LNCAP (cell line): ENCODE data around the gene PNCK.

Experiments
- TF ChIP-seq, protein P1 (sequence below): fragments of 450-650 bp; IDR thresholded peaks from 2 replicates; pipeline ENCODE4 v1.5.1; 2017; ENCODE audit warnings: mild to moderate bottlenecking

PNCK gene

DNA sequence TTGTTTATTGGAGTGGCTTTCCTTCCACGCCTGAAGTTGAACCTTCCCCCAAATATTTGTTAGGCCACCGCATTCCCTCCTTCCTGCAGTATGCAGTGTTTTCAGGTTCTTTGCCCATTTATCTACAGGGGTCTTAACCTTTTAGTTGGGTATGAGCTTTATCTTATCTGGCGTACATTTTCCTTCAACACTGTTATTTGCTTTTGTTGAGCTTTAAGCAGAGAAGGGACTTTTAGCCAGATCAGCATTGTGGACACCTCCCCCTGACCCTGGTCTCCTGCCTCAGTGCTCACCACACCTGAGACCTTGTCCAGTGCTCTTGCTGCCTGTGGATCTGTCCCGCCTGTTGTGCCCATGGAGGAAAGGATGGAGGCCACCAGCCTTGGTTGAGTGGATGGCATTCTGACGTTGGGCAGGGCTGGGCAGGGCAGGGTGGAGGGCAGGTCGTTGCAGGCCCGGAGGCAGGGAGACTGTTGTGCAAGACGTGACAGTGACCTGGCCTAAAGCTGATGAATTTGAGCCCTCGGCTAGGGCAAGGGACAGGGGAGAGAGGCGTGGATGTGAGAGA lies 27.6 kb downstream of the PNCK start:
- TF ChIP-seq, protein P1, sequence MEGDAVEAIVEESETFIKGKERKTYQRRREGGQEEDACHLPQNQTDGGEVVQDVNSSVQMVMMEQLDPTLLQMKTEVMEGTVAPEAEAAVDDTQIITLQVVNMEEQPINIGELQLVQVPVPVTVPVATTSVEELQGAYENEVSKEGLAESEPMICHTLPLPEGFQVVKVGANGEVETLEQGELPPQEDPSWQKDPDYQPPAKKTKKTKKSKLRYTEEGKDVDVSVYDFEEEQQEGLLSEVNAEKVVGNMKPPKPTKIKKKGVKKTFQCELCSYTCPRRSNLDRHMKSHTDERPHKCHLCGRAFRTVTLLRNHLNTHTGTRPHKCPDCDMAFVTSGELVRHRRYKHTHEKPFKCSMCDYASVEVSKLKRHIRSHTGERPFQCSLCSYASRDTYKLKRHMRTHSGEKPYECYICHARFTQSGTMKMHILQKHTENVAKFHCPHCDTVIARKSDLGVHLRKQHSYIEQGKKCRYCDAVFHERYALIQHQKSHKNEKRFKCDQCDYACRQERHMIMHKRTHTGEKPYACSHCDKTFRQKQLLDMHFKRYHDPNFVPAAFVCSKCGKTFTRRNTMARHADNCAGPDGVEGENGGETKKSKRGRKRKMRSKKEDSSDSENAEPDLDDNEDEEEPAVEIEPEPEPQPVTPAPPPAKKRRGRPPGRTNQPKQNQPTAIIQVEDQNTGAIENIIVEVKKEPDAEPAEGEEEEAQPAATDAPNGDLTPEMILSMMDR, result no peak

DNA sequence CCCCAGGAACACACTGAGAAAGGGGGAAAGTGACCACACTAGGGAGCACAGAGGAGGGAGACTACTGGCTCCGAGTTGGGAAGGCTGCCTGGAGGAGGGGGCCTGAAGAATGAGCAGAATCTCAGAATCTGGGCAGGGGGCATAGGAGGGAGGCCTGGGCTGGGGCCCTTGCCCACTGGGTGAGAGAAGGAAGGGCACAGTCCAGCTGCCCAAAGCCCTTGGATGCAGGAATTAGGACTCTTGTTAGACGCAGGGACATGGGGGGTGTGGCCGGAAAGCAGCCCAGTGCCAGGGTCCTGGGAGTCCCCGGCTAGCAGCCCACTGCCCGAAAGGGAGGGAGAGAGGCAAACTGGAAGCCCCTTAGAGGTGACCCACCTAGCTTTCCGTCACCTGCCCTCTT lies 28.5 kb downstream of the PNCK start:
- TF ChIP-seq, protein P1, result no peak

DNA sequence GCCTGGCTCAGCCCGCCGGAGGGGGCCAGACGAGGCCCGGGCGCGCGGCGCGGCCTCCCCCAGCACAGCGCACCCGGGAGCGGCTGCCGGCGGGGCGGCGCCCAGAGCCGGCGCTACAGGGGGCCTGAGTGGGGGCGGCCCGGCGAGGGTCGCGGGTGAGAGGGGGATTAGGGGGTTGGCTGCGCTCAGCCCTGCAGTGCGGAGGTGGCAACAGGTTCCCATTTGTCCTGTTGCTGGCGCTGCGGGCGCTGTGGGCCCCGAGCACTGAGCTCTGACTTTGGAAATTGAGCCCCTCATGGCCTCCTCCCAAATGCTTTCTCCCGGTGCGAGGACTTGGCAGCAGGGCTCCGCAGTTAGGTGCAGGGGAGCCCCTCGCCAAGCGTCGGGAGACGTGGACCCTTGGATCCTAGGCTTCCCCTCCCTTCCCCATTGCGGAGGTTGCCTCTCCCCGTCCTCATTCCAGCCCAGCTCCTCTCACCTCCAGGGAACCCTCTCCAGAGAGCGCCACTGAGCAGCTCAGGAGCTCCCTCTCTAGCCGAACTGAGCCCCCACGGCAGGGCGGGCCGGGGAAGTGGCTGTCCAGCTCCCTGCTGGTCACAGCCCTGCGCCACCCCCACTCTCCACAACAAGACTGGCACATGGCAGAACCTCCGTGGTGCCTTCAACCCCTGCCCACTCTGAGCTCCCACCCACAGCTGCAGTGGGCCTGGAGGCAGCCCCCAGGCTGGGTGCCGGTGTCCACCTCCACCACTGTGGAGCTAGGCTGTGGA lies 29.1 kb downstream of the PNCK start:
- TF ChIP-seq, protein P1, result no peak

DNA sequence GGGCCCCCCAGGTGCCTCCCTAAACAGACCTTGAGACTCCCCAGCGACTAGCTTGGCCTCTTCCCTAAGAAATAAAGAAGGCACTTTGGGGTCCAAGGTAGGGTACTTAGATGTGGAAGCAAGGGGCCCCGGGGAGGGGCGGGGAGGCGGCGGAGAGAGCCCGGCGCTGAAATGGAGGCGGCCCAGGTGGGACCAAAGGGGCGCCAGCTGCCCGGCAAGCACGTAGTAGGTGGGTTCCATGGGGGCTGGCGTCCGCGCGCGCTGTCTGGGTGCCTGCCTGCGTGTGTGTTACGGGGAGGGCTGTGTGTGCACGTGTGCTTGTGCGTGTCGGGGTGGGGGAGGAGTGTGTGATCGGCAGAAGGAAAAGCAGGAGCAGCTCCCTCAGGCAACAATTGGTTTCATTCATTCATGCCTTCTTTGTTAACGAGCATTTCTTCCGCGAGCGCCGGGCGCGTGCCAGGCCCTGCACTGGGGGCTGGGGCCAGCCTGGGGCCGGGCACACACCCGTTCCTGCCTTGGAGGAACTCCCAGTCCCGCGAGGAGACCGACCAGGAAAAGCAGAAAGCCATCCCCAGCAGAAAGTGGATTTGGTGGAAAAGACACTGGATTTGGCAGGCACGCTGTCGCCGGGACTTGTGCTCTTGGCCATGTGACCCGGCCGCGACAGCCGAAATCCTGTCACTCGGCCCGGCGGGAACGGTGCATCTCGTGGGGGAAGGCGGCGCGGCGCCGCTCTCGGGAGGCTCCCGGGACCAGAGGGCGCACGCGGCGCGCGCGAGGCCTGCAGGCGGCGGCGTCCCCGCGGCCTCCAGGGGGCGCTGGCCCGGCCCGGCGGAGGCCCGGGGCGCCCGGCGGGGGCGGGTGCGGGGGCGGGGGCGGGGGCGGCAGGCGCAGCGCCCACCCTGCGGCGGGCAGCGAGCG lies 29.9 kb downstream of the PNCK start:
- TF ChIP-seq, protein P1, result peak; percentile 47

DNA sequence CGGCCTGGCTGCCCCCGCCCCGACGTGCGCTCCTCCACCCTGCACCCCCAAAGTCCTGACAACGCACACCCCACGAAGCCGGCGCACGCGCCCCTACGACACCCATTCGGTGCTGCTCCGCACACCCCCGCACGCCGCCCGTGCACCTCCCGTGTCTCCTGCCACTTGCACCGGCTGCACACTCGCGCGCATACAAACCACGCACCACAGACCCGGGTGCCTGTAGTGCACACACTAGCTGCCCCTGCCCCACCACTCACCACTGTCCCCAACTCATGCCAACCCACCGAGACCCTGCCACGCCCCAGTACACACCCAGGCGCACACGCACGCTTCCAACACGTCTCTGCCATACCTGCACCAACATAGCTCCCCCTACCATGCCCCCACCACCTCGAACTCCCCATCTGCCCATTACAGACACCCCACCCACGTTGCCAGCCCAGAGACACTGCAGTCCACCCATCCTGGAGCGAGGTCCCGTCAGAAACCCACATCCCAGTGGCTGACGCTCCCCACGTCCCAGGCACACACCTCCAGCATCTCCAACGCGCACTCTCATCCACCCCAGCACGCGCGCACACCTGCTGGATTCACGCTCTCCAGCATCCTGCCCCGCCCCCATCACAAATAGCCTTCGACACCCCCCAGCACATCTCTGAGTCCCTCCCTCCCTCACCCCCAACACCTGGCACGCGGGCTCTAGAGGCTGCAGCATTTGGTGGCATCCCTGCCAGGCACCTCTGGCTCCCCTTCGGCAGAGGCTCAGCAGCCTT lies 30.8 kb downstream of the PNCK start:
- TF ChIP-seq, protein P1, result no peak

DNA sequence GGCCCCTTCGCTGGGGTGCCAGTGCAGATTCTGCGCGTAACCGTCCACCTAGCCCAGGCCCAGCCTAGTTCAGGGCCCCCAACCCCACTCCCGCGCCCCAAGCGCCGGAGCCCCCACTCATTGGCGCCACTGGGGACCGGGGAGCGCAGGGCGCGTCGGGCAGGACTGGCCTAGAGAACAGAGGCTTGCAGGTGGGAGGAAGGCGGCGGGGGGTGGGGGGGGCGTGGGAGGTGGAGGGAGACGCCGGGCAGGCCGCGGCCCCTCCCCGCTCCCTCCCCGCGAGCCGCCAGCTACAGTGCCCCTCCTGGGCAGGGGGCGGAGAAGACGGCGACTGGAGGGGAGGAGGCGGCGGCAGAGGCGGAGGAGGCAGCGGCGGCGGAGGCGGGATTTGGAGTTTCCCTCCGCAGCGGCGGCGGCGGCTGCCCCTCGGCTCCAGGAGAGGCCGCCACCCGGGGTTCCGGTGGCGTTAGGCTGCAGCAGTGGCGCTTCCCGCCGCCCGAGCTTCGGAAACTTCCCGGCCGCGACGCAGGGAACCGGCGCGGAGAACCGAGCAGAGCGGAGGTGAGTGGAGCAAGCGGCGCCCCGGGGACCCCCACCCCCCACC lies 31.5 kb downstream of the PNCK start:
- TF ChIP-seq, protein P1, result no peak

DNA sequence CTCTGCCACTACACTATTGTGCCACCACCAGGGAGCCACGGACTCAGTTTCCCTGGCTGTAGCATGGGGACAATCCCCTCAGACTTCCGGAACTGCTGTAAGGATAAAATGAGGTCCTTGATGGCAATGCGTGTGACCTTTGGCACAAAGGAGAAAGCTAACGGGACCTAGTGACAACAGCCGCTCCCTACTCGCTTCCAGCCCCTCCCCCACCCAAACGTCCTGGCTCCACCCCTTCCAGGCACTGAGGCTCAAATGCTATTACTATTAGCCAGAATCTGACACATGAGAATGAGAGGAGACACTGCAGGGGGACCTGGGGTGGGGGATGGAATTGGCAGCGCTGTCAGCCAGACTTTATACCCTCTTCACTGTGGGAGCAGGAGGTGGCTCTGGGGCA lies 32.0 kb downstream of the PNCK start:
- TF ChIP-seq, protein P1, result no peak
